ENCODE measurements around the gene SCG5. TPM values are rescaled to one million over a fixed set of nuclear protein-coding genes. Genes with fewer than 3 reads are reported as not detected.

SCG5 gene
- total RNA-seq, 1 experiment from 2014 or later, result 23.9 TPM

DNA sequence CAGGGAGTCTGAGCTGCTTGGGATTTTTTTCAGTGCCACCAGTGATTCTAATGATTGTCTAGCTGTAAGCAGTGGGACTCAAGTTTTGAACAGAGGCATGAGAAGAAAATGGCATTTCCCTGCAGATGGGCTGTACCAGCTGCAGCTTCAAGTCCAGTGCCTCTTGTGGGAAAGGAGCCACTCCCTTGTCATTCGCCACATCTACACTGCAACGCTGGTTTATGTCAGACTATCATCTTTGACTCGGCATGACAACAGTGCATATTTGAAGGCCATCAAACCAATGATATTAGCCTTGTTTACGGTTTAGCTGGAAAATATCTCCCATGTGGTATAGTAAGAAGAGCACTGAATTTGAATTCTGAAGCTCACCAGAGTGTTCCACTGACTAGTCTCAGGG is 22.2 kb downstream of the SCG5 start:
- no peak overlapping the region for H2BK12ac ChIP-seq (ENCODE audit: insufficient read length, low read depth, low read length)
- H3K79me1 ChIP-seq (ENCODE audit: insufficient read depth, low read depth, low read length, poor library complexity, severe bottlenecking), result no peaks in the 10 kb centered on the region
- H3K56ac ChIP-seq (ENCODE audit: insufficient read length, low read depth, low read length), result no peak overlapping the region
- no peak overlapping the region for H3K23ac ChIP-seq (ENCODE audit: insufficient read length, low read depth, low read length)
- no peak overlapping the region for H2BK5ac ChIP-seq (ENCODE audit: insufficient read length, low read length)
- no peak overlapping the region for H3K18ac ChIP-seq (ENCODE audit: insufficient read length, low read depth, low read length)
- TF ChIP-seq, protein P1, sequence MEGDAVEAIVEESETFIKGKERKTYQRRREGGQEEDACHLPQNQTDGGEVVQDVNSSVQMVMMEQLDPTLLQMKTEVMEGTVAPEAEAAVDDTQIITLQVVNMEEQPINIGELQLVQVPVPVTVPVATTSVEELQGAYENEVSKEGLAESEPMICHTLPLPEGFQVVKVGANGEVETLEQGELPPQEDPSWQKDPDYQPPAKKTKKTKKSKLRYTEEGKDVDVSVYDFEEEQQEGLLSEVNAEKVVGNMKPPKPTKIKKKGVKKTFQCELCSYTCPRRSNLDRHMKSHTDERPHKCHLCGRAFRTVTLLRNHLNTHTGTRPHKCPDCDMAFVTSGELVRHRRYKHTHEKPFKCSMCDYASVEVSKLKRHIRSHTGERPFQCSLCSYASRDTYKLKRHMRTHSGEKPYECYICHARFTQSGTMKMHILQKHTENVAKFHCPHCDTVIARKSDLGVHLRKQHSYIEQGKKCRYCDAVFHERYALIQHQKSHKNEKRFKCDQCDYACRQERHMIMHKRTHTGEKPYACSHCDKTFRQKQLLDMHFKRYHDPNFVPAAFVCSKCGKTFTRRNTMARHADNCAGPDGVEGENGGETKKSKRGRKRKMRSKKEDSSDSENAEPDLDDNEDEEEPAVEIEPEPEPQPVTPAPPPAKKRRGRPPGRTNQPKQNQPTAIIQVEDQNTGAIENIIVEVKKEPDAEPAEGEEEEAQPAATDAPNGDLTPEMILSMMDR (conservative IDR thresholded peaks at IDR 0.05), result no peak
- H2AK5ac ChIP-seq (ENCODE audit: insufficient read length, low read length), result no peak overlapping the region
- Mint-ChIP-seq H3K4me3 (no peak overlapping the region), H3K27ac (no peak overlapping the region; a peak in 1 of 7 replicates), H3K27me3 (ENCODE audit: low read depth) (no peaks in the 10 kb centered on the region), H3K9me3 (no peaks in the 10 kb centered on the region), H3K4me1 (peaks cover 25 to 30% of the 10 kb centered on the region in 2 experiments), H3K36me3 (ENCODE audit: insufficient read depth in 1 of 3, low read depth in 3 of 3) (no peaks in the 10 kb centered on the region)
- H3K79me2 ChIP-seq (ENCODE audit: insufficient read depth, low read length), result no peaks in the 10 kb centered on the region
- H3K4me1 ChIP-seq (ENCODE audit: insufficient read depth, low read length), result peaks cover 5% of the 10 kb centered on the region
- no peak overlapping the region for H2AFZ ChIP-seq (ENCODE audit: low read length)
- H4K91ac ChIP-seq (ENCODE audit: insufficient read length, low read depth, low read length), result no peak overlapping the region
- no peak overlapping the region for H3K4me2 ChIP-seq (ENCODE audit: insufficient read depth, insufficient read length, low read length)
- no peaks in the 10 kb centered on the region for H3K9me3 ChIP-seq (ENCODE audit: control insufficient read depth, low read depth, low read length)
- H2BK15ac ChIP-seq (ENCODE audit: low read depth, low read length), result no peak overlapping the region
- H4K20me1 ChIP-seq (ENCODE audit: control insufficient read depth, insufficient read depth, insufficient read length), result no peaks in the 10 kb centered on the region
- WGBS (ENCODE audit: extremely low coverage, insufficient read length, low lambda C conversion rate), result no CpG with 5 or more reads among the region's 4 CpGs
- no peak overlapping the region for H3K27ac ChIP-seq (ENCODE audit: insufficient read length, low read depth, low read length)
- H3K9ac ChIP-seq (ENCODE audit: extremely low read depth, insufficient read length, low read length), result no peak overlapping the region
- H2BK120ac ChIP-seq (ENCODE audit: low read depth, low read length, poor library complexity, severe bottlenecking), result no peak overlapping the region
- DNase-seq, result no peak
- H3K23me2 ChIP-seq (ENCODE audit: insufficient read length, low read depth, low read length, poor library complexity, severe bottlenecking), result no peaks in the 10 kb centered on the region
- no peak overlapping the region for H4K8ac ChIP-seq (replicated peaks; ENCODE audit: insufficient read length, low read depth, low read length)
- H3T11ph ChIP-seq (ENCODE audit: low read length), result no peak overlapping the region
- H4K5ac ChIP-seq (ENCODE audit: insufficient read length, low read depth, low read length), result no peak overlapping the region
- no peaks in the 10 kb centered on the region for H3K27me3 ChIP-seq (ENCODE audit: insufficient read depth, low read length)
- H3K14ac ChIP-seq (ENCODE audit: insufficient read depth, low read length), result no peak overlapping the region
- H3K4ac ChIP-seq (ENCODE audit: low read depth, low read length), result no peak overlapping the region
- no peak overlapping the region for H2BK20ac ChIP-seq (ENCODE audit: low read depth, low read length, poor library complexity, severe bottlenecking)

Data from H9 (cell line).